Measurements from ENCODE around the gene TNFAIP8. TPM values are rescaled to one million over a fixed set of nuclear protein-coding genes. Genes with fewer than 3 reads are reported as not detected.
A peak's percentile ranks its signal among the peaks of the same experiment; 100 is the strongest.

Gene TNFAIP8
- total RNA-seq, 2 experiments from 2014 or later = 106 to 114 TPM

DNA sequence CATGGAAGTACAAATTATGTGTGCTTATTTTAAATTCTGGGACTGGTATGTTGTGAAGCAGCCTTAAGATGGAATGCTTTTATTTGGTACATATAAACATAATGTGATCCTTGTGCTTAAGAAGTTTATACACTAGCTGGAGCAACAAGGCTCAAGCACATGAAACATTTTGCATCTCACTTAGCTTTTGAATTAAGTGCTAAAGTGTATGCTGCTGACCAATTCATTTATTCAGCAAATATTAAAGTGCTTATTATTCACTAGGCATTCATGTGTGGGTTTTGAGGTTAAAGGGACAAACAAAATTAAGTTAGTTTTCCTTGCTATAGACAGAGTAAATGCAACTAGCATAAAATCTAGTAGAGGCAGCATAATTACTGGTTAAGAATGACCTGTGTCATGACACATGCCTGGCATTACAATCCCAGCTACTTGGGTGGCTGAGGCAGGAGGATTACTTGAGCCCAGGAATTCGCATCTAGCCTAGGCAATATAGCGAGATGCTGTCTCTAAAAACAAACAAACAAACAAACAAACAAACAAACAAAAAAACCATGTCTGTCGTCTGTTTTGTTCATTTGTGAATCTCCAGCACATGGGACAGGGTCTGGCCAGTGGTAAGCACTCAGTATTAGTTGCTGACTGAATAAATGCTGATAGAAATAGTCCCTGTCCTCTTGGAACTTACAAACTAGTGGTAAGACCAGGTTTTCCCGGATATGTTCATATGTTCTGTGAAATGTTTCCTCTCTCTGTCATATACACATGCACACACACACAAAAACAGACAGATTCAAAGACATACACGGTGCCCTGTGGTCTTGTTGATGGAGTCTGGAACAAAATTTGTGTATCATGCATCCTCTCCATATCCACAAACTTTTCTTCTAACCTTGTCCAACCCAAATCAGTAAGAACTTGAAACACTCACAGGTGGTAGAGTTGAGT, 41.9 kb upstream of the TNFAIP8 start:
- Histone ChIP-seq H3K27me3 (ENCODE audit: control insufficient read depth in 1 of 2, insufficient read depth in 2 of 2, low read length in 2 of 2) (no peaks in the 10 kb centered on the region), H3K4me1 (ENCODE audit: insufficient read depth, low read length) (peaks cover 82% of the 10 kb centered on the region), H3K27ac (ENCODE audit: low read depth in 1 of 2, low read length in 2 of 2) (peak overlapping the region; percentile 49 to 61), H3K4me3 (ENCODE audit: low read length) (no peak overlapping the region), H3K9me3 (ENCODE audit: control insufficient read depth in 1 of 2, insufficient read depth in 1 of 2, low read length in 2 of 2) (no peaks in the 10 kb centered on the region), H3K36me3 (ENCODE audit: insufficient read depth, low read length) (peaks cover 17% of the 10 kb centered on the region)
- ChIA-PET CTCF (interaction anchor here (0.5 to 4.3 kb wide), 8 partner anchors 20 to 98 kb away, joined by 3 to 35 read pairs (median 10); no protein-coding TSS in a partner anchor), POLR2A (interaction anchor here (1.0 to 5.2 kb wide), 15 partner anchors 9 to 98 kb away, joined by 3 to 31 read pairs (median 8); no protein-coding TSS in a partner anchor)
- Mint-ChIP-seq H3K36me3 (ENCODE audit: low read depth) (peaks cover 45% of the 10 kb centered on the region), H3K27ac (peak overlapping the region; percentile 95), H3K4me1 (ENCODE audit: low read depth) (peaks cover 92% of the 10 kb centered on the region), H3K9me3 (no peaks in the 10 kb centered on the region), H3K27me3 (no peaks in the 10 kb centered on the region), H3K4me3 (peak overlapping the region; percentile 72)
- intact Hi-C loops (cut with DNase I, micrococcal nuclease) = loop anchor here (2.0 kb wide), 2 partner anchors 15 to 97 kb away; no protein-coding TSS in a partner anchor
- TF ChIP-seq, protein P1, sequence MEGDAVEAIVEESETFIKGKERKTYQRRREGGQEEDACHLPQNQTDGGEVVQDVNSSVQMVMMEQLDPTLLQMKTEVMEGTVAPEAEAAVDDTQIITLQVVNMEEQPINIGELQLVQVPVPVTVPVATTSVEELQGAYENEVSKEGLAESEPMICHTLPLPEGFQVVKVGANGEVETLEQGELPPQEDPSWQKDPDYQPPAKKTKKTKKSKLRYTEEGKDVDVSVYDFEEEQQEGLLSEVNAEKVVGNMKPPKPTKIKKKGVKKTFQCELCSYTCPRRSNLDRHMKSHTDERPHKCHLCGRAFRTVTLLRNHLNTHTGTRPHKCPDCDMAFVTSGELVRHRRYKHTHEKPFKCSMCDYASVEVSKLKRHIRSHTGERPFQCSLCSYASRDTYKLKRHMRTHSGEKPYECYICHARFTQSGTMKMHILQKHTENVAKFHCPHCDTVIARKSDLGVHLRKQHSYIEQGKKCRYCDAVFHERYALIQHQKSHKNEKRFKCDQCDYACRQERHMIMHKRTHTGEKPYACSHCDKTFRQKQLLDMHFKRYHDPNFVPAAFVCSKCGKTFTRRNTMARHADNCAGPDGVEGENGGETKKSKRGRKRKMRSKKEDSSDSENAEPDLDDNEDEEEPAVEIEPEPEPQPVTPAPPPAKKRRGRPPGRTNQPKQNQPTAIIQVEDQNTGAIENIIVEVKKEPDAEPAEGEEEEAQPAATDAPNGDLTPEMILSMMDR (IDR thresholded peaks at IDR 0.05) = no peak
- no peak for ATAC-seq (ENCODE audit: poor library complexity)
- no peak for DNase-seq

DNA sequence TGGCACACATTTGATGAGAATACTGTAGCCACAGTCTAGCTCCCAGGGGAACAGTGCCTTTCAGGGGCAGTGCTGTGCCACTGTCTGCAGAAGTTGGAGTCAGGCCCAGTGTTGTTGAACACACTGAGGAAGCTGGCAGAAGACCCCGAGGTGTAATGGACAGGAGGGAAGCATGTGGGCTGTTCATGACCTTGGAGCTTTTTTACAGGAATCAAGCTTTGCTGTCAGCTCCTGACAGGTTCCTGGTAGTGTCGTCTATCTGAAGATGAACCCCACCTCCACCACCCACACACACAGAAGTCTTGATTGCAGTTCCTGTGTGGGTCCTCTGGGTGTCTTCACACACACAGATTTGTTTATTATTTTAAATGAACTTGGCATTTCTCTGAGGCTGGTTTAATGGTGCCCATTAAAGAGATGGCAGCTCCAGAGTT, 40.3 kb upstream of the TNFAIP8 start:
- POLR2A ChIA-PET = interaction anchor here (0.6 to 4.0 kb wide), 34 partner anchors 11 to 245 kb away, joined by 3 to 21 read pairs (median 6); partner anchors contain the start of genes DMXL1 and TNFAIP8
- H3K4me3 ChIP-seq (ENCODE audit: low read length) = no peak overlapping the region

DNA sequence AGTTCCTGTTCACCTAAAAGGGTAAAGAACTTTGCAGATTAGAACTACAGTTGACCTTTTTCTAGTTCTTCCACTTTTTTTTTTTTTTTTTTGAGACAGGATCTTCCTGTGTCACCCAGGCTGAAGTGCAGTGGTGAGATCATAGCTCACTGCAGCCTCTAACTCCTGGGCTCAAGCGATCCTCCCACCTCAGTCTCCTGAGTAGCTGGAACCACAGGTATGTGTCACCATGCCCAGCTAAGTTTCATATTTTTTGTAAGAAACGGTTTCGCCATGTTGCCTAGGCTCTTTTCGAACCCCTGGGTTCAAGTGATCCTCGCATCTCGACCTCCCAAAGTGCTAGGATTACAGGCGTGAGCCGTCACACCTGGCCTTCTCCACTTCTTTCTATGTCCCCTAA, 39.7 kb upstream of the TNFAIP8 start:
- DNase-seq = peak in 2 of 14 experiments; percentile 29 to 32
- TF ChIP-seq, protein P1 (IDR thresholded peaks at IDR 0.05) = no peak
- ChIA-PET CTCF (interaction anchor here (0.8 to 4.3 kb wide), 30 partner anchors 8 to 245 kb away, joined by 3 to 35 read pairs (median 6); partner anchors contain the start of genes DMXL1 and TNFAIP8), POLR2A (interaction anchor here (0.6 to 4.0 kb wide), 32 partner anchors 11 to 245 kb away, joined by 3 to 21 read pairs (median 6); partner anchors contain the start of genes DMXL1 and TNFAIP8)
- peak; percentile 12 for ATAC-seq (ENCODE audit: poor library complexity)
- H3K27me3 ChIP-seq (ENCODE audit: control insufficient read depth in 1 of 2, insufficient read depth in 2 of 2, low read length in 2 of 2) = no peaks in the 10 kb centered on the region
- Mint-ChIP-seq H3K4me1 (ENCODE audit: low read depth) (peaks cover 92% of the 10 kb centered on the region), H3K36me3 (ENCODE audit: low read depth) (peaks cover 44% of the 10 kb centered on the region), H3K9me3 (no peaks in the 10 kb centered on the region), H3K27ac (peak overlapping the region; percentile 95), H3K27me3 (no peaks in the 10 kb centered on the region), H3K4me3 (peak overlapping the region; percentile 59)
- no peaks in the 10 kb centered on the region for H3K9me3 ChIP-seq (ENCODE audit: control insufficient read depth in 1 of 2, insufficient read depth in 1 of 2, low read length in 2 of 2)
- intact Hi-C loops (cut with DNase I, micrococcal nuclease) = loop anchor here (5.0 kb wide), 1 partner anchor 41 kb away; the partner anchor contains the start of gene TNFAIP8 (in 2 of the 2)
- H3K36me3 ChIP-seq (ENCODE audit: insufficient read depth, low read length) = peaks cover 6% of the 10 kb centered on the region
- peaks cover 80% of the 10 kb centered on the region for H3K4me1 ChIP-seq (ENCODE audit: insufficient read depth, low read length)
- peak overlapping the region; percentile 43 to 61 for H3K27ac ChIP-seq (ENCODE audit: low read depth in 1 of 2, low read length in 2 of 2)
- no peak overlapping the region for H3K4me3 ChIP-seq (ENCODE audit: low read length)

More for the DNA sequence above, 40.3 kb upstream of the TNFAIP8 start:
- Mint-ChIP-seq H3K36me3 (ENCODE audit: low read depth) (peaks cover 42% of the 10 kb centered on the region), H3K4me1 (ENCODE audit: low read depth) (peaks cover 92% of the 10 kb centered on the region), H3K9me3 (no peaks in the 10 kb centered on the region), H3K4me3 (peak overlapping the region; percentile 59), H3K27me3 (no peaks in the 10 kb centered on the region), H3K27ac (peak overlapping the region; percentile 95)
- Histone ChIP-seq H3K36me3 (ENCODE audit: insufficient read depth, low read length) (peaks cover 6% of the 10 kb centered on the region), H3K4me1 (ENCODE audit: insufficient read depth, low read length) (peaks cover 80% of the 10 kb centered on the region), H3K27me3 (ENCODE audit: control insufficient read depth in 1 of 2, insufficient read depth in 2 of 2, low read length in 2 of 2) (no peaks in the 10 kb centered on the region), H3K9me3 (ENCODE audit: control insufficient read depth in 1 of 2, insufficient read depth in 1 of 2, low read length in 2 of 2) (no peaks in the 10 kb centered on the region), H3K27ac (ENCODE audit: low read depth in 1 of 2, low read length in 2 of 2) (peak overlapping the region; percentile 43 to 61)
- CTCF ChIA-PET = interaction anchor here (0.7 to 4.3 kb wide), 34 partner anchors 8 to 327 kb away, joined by 3 to 35 read pairs (median 5); partner anchors contain the start of genes DMXL1, DTWD2 and TNFAIP8
- peak in 10 of 14 experiments; percentile 42 to 85 (median 54) for DNase-seq
- intact Hi-C loops (cut with DNase I, micrococcal nuclease) = loop anchor here (1.0 to 5.0 kb wide), 4 partner anchors 13 to 97 kb away; partner anchors contain the start of gene TNFAIP8 (in 2 of the 2)
- TF ChIP-seq, protein P1 (IDR thresholded peaks at IDR 0.05) = peak; percentile 65
- peak; percentile 87 for ATAC-seq (ENCODE audit: poor library complexity)

Measured in CD4-positive, alpha-beta T cell (primary cell).